Esophagus squamous epithelium (tissue), 4 donors: ENCODE results near the gene LCN9.

Experiments
- CTCF ChIP-seq, 6 experiments: fragments of 450-650 bp in 4 of 6; fragments of 200-600 bp in 2 of 6; sonication (generic) in 2 of 6; IDR thresholded peaks; one replicate each; pipeline ENCODE4 v1.5.1; 2016 to 2019; ENCODE audit warnings: antibody characterized with exemption in 6 of 6, mild to moderate bottlenecking in 4 of 6, moderate library complexity in 4 of 6
- POLR2A ChIP-seq, 4 donors: fragments of 450-650 bp; IDR thresholded peaks; one replicate each; pipeline ENCODE4 v1.6.1; 2017; ENCODE audit warnings: antibody characterized with exemption in 4 of 4, mild to moderate bottlenecking in 4 of 4, moderate library complexity in 3 of 4

GRCh38 chr9:135673941-135674340 lies 10.8 kb downstream of the LCN9 start:
- TF ChIP-seq CTCF (IDR thresholded peaks at IDR 0.05) (no peak), POLR2A (IDR thresholded peaks at IDR 0.05) (no peak)
